Measurements from ENCODE around the gene UBLCP1.
"Not testable (repeated sequence)": the region's sequence is repeated elsewhere in the genome, so short reads cannot be mapped to it uniquely, and the experiment has no call there.

The UBLCP1 gene, protein sequence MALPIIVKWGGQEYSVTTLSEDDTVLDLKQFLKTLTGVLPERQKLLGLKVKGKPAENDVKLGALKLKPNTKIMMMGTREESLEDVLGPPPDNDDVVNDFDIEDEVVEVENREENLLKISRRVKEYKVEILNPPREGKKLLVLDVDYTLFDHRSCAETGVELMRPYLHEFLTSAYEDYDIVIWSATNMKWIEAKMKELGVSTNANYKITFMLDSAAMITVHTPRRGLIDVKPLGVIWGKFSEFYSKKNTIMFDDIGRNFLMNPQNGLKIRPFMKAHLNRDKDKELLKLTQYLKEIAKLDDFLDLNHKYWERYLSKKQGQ

DNA sequence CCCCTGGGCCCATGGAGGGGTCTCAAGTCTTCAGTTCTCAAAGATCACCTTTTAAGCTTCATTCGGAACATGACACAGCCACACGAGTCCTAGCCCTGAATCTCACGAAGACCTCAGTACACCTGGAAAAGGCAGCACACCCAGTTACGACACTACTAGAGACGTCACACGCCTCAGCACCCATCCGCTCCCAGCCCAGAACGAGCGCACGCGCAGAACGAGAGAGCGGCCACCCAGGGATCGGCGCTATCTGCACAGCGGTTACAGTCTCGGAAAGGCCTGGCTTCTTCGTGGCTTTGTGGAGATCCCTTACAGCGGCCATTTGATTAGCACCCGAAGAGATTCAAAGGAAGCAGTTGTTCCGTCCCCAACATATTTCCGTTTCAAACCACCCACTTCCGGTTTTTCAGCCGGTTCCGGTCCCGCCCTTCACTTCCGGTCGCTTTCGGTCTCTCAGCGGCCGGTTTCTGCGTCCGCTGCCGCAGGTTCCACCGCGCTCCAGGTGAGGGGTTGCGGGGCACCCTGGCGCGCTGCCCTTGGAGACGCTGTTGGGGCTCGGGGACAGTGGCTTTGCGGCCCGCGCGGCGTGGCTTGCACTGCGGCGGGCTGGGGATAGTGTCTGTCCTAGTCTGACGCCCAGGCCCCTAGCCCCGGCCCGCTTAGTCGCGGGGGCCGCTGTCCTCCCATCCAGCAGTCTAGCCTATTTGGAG is at the start of gene UBLCP1:
UBLCP1 (plus strand) TSS at position 432 of the 710 bp plus-strand sequence. CDS start 5,626 bp downstream, outside the sequence.
- DNase-seq: peak; percentile 71

DNA sequence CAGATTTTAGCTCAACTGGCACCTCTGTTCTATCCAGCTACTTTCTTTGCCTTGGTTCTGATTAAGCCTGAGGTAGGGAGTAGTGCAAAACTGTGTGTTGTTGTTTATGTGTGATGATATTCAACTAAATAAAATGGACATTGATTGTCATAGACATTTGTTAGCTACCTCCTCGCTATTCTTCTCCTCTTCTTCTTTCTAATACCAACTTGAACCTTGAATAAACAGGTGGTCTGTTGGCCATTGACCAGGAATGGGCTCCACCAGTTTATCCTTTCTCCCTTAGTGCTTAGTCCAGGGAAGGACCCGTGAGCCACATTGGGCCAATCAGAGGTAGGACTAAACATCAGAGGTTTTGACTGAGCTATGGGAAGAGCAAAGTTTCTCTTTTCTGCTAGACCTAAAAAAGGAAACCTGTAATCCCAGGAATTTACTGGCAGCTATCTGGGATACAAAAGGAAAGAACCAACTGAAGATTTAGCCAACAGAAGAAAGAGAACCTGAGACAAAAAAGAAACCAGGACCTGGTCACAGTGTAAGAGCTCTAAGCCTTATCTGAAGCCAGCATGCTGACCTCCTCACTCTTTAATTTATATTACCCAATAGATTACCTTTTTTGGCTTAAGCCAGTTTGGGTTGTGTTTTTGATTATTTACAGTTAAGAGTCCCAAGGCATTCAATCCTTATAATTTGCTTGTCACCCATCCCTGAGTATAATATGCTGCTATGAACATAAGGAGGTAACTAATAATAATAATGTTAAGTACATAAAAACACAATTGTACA is 48.4 kb upstream of the UBLCP1 start:
- DNase-seq: no peak

DNA sequence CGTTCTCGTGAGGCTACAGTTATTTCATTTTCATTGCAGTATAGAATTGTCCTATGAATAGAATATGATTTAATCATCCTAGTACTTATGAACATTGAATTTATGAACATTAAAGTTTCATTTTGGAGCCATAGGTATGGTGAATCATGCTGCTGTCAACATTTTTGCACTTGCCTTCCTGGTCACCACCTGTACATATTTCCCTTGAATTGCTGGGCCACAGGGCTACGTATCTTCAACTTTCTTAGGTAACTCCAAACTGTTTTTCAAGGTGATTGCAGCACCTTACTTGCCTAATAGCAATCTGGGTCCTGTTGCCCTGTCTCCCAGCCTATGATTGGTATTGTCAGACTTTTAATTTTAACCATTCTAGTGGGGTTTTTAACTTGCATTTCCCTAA is 47.2 kb upstream of the UBLCP1 start:
- DNase-seq: no peak

DNA sequence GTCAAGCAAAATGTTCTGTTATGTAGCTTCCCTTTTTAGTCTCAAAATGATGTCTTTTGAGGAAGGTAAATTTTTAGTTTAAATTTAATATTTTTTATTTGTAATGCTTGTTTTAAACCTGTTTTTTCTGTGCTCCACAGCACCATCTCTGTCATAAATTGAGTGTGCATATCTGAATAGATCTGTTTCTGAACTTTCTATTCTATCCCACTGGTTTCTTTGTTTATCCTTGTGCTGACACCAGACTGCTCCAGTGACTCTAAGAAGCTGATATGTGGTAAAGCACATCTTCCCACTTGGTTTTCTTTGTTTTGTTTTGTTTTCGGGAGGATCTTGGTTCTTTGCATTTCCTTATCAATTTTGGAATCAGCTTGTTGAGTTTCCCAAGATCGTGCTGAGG is 46.6 kb upstream of the UBLCP1 start:
- DNase-seq: no peak

DNA sequence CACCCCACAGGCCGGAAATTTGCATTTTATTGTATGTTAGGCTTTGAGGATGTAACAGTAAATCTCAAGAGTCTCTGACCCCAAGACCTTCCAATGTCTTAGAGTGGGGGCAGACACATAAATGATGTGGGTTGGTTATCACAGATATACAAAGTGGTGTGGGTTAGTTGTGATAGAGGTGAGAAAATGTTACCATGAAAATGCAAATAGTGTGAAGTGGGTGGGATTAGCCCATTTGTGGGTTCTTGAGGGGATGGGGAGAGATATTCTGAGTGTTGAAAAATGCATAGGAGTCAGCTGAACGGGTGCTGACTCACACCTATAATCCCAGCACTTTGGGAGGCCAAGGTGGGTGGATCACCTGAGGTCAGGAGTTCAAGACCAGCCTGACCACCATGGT is 45.9 kb upstream of the UBLCP1 start:
- no peak for DNase-seq

DNA sequence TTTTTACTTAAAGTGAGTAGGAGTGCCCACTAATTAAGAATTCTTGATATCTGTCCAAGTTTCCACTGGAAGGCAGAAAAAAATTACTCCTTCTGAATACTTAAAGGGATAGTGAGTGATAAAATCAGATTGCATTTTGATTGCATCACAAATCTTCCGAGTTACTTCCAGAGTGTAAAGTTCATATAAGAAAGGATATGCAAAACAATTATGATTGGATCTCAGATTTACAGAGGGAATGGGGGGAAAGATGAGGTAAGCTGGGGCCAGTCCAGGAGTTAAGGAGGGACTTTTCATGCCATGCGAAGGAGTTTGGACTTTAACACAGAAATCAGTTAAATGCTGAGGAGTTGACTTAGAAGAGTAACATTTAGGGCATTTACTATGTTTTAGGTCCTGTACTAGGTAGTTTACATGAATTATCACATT is 44.5 kb upstream of the UBLCP1 start:
- DNase-seq: no peak

DNA sequence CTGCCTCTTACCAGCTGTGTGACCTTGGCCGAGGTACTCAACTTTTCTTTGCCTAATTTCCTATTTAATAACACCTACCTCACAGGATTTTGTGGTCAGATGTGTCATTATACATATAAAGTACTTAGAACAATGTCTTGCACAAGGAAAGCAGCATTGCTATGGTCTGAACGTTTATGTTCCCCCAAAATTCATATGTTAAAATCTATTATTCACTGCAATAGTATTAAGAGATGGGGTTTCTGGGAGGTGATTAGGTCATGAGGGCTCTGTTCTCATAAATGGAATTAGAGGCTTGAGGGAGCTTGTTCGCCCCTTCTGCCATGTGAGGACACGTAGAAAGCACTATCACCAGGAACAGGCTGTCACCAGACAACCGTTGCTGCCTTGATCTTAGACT is 42.9 kb upstream of the UBLCP1 start:
- DNase-seq: no peak

DNA sequence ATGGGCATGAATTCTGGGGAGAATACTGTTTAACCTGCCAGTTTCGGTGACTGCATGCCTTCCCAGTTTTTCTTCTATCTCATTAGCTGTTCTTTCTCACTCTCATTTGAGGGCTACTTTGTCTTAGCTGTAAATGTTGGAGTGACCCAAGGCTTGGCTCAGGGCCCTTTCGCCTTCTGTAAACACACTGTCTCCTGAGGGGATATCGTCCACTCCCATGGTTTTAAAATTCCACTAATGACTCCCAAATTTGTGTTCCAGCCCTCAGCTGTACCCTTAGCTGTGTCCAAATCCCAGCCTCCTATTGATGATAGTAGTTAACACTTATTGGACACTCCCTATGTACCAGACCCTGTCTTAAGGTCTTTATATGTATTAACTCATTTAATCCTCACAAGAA is 39.6 kb upstream of the UBLCP1 start:
- no peak for DNase-seq

DNA sequence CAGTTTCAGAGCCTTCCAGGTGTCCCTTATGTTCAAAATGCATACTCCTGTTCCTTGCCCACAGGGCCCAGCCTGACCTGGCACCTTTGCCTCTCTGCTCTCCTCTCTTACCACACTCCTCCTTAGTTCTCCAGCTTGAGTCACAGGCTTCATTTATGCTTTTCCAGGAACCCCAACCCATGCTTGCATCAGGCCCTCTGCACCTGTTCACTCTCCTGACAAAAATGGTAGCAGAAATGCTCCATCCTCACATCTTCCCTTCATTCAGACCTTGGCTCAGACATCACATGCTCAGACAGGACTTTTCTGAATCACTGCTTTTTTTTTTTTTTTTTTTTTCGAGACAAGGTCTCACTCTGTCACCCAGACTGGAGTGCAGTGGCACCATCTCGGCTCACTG is 38.6 kb upstream of the UBLCP1 start:
- DNase-seq: no peak

DNA sequence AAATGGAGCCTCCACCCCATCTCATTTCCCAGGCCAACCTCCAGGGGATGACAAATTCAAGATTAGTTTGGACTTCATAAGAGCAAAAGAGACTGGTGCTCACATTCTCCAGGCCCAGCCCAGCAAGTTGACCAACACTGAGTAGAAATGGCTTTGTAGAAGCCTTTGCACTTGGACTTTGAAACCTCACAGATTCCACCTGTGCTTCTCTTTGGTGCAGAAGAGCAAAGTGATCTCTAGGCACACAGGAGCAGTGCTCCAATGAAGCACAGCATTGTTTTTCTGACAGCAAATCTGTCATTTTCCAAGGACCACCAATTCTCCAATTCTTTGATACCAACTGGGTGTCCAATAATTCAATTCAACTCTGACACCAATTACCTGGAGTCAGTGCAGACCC is 36.6 kb upstream of the UBLCP1 start:
- no peak for DNase-seq

DNA sequence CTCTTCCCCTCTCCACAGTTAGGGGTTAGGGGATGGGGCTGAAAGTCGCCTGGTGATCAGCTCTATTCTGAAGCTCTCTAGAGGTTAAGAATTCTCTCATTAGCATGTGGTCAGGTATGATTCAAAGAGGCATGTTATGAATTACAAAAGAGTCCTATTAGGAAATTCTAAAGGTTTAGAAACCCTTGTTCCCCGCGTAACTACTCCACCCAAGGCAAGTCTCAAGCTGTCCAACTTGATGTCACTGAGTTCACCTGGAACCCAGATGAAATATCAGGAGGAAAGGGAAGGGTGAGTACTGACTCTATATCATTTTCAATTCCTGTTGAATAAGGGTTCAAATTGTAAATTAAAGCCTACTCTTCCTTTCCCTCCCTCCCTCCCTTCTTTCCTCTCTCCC is 35.6 kb upstream of the UBLCP1 start:
- DNase-seq: no peak

DNA sequence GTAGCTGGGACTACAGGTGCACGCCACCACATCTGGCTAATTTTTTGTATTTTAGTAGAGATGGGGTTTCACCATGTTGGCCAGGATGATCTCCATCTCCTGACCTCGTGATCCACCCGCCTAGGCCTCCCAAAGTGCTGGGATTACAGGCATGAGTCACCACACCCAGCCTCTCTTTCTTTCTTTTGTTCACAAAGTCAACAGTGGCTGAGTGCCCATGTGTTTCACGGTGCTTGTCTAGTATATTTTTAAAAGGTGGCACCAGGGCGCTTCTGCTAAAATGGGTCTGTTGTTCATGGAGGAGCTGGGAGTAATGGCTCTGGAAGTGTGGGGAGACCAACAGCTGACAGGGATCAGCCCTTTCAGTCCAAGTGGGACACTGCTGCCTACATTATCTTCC is 35.0 kb upstream of the UBLCP1 start:
- DNase-seq: peak; percentile 2

DNA sequence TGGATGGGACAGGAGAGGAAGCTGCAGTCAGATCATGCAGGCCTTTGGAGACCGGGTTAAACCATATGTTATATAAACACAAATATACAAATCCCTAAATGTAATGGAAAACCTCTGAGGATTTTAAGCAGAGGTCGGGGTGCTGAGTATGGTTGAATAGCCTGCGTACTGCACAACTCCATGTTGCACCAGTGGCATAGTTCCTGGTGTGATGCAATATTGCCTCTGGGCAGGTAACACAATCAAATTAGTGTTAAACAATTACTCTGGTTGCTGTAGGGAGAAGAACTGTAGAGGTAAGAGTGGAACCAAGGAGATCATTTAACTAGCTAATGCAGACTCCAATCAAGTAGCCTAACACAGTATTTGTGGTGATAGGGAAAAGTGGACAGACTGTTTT is 32.4 kb upstream of the UBLCP1 start:
- DNase-seq: no peak

DNA sequence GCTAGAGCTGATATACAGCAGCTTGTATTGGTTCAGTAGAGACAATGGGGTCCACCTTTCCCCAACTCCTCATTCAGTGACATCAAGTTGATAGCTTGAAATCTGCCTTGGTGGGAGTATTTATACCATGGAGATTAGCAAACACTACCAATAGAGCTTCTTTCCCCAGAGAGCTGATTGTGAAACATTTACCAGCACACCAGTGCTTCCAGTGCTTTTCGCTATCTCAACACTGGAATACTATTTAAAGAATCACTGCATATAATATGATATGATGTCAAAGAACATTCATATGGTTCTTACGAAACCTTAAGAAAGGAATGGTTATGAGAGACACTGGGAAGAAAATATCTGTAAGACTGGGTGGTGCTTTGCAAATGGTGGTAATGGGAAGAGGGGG is 31.9 kb upstream of the UBLCP1 start:
- DNase-seq: no peak

DNA sequence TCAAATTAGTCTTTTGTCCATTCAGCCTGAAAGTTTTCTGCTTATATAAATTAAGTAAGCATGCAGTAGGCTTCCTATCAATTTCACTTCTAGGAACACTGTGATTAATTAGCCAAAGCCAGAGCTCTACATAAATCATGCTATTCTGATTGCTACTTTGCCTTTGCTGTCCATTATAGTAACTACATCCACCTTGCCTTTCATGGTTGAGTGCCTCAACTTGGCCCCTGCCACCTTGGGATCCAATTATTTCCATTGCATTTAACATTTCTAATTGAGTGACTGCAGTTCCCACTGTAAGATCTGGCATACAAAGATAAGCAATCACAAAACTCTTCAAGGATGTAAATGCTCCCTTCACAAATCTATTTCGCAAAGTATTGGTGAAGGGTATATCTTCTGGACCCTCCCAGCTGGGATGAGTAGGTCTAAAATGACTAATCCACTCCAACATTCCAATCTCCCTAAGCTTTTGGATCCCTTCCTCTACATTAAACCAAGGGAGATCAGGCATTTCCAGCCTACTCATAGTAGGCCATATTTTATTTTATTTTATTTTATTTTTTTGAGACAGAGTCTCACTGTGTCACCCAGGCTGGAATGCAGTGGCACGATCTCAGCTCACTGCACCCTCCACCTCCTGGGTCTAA is 27.1 kb upstream of the UBLCP1 start:
- not testable (repeated sequence) for DNase-seq

DNA sequence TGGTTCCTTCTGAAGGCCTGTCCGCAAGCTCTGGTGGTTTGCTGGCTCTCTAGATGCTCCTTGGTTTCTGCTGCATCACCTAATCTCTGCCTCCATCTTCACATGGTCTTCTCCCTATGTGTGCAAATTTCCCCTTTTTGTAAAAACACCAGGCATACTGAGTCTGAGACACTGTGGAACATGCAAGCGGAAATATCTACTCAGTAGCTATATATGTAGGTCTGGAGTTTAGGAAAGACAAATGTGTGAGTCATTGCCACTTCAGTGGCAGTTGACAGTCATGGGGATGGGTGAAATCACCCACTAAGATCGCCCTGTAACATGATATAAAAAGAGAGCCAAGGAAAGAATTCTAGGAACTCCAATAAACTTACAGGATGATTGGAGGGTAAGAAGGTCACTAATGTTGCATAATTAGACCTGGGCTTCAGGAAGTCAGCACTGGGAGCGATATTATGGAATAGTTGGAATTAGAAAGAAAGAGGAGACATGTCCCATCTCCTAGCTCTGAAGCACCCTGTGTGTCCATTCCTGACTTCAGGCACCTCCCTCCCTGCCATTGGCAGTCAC is 22.7 kb upstream of the UBLCP1 start:
- DNase-seq: no peak

DNA sequence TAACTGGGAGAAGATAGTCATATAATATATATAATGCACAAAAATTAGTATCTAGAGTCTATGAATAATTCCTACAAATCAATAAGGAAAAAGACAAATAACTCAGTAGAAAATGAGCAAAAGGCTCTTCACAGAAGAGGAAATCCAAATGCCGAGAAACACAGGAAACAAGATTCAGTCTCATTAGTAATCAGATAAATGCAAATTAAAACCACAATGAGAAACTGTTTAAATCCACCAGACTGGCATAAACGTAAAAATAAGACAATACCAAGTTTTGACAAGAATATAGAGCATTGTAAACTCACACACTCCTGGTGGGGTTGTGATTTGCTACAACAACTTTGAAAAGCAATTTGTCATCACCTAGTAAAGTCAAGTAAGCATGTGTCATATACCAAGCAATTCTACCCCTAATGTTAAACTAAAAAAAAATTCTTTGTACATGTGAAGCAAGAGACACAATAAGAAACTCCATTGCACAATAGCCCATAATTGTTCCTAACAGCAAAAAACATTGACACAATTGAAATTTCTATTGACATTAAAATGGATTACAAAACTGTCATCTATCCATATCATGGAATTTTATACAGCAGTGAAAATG is 21.0 kb upstream of the UBLCP1 start:
- no peak for DNase-seq

DNA sequence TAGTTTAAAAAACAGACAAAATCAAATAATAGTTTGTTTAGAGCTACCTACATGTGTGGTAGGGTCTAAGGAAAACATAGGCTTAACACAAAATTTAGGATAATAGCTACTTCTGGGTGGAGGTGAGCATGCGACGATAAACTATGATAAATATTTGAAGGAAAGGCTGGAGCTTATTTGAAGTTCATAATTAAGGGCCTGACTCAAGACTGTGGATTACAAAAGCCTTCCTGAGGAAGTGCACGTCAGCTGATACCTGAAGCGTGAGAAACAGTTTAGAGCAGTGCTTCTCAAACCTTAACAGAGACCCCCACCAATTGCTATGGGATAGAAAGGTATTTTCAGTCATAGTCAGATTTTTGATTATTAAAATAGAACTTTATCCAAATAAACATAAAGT is 20.4 kb upstream of the UBLCP1 start:
- no peak for DNase-seq

DNA sequence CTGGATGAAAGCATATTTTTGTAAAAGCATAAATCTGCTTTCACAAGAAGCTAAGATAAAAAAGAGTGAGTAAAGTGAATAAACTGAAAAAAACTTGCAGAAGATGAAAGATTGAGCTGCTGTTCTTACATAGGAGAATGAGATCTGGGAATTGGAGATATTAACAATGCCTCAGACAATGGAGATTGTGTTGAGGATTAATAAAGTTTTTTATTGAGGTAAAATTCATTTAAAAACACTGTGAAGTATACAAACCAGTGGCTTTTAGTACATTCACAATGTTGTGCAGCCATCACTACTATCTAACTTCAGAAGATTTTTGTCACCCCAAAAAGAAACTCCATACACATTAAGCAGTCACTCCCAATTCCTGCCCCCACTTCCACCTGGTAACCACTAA is 19.7 kb upstream of the UBLCP1 start:
- DNase-seq: no peak

DNA sequence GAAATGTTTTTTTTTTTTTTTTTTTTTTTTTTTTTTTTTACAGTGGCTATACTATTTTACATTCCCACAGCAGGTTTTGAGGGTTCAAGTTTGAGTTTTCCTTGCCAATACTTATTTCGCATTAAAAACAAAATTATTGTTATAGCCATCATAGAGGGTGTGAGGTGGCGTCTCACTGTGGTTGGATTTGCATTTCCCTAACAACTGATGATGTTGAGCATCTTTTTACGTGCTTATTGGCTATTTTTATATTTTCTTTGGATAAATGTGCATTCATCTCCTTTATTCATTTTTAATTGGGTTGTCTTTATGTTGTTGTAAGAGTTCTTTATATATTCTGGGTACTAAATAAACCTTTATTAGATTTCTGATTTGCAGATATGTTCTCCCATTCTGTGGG is 18.9 kb upstream of the UBLCP1 start:
- DNase-seq: no peak

DNA sequence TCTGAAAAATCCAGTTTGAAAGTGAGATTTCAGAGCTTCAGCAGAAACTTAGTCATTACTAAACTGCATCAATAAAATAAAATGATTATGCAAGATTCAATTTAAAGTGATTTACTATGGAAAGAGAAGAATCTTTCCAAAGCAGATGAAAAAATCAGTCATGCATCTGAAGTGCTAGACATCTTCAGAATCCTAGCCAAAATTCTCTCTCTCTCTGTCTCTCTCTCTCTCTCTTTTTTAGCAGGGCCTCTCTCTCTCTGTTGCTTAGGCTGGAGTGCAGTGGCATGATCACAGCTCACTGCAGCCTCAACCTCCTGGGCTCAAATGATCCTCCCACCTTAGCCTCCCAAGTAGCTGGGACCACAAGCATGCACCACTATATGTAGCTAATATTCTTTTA is 18.2 kb upstream of the UBLCP1 start:
- no peak for DNase-seq

DNA sequence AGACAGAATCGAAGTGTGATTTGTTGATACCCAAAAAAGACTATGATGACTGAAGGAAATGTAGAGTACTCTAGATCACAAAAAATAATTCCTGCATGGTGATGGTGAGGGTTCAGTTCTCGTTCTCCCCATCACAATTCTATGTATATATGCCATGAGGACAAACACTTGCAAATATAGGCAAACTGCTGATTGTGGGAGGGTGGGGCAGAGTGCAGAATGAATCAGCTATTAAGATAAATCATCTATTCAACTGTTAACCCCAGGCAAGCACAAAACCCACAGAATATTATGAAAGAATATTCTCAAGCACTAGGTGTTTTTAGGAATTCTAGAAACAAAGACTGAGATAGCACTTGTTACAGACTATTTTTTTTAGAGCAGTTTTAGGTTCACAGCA is 13.9 kb upstream of the UBLCP1 start:
- no peak for DNase-seq

DNA sequence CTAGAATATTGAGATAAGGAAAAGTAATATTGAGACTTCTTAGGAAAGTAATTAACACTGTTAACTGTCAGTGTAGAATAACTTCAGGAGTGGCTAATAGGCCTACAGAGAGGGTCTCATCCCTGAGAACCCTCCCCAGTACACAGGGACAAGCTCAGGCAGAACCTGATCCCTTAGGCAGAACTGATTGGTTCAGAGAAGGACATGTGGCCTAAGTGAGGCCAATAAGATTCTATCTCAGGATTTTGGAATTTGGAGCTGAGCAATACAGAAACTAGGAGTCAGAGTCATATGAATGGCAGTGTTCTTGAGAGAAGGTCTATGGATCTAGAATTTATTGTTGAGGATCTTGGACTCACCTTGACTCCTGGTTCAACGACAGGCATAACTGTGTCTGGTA is 10.9 kb upstream of the UBLCP1 start:
- no peak for DNase-seq

All from NCI-H1092 treated with DMSO at 0.1 percent for 48 hours (cell line).